Lower leg skin (tissue), 4 donors: ENCODE measurements around the gene PRKCE. TPM values are rescaled to one million over a fixed set of nuclear protein-coding genes. Genes with fewer than 3 reads are reported as not detected.

Experiments
- DNase-seq, 2 donors: peaks; one replicate each; pipeline ENCODE4 v3.0.0-alpha.2; 2019; ENCODE audit warnings: low spot score in 2 of 2
- H3K4me3 ChIP-seq: fragments of 200-600 bp; sonication (generic); 2 replicates; pipeline ENCODE4 v1.5.1; 2017; ENCODE audit warnings: mild to moderate bottlenecking, low read depth; ENCODE audit not compliant: poor library complexity, severe bottlenecking
- CTCF ChIP-seq, 3 donors: fragments of 450-650 bp; IDR thresholded peaks; one replicate each; pipeline ENCODE4 v1.5.1; 2016; ENCODE audit warnings: antibody characterized with exemption in 3 of 3, mild to moderate bottlenecking in 3 of 3, moderate library complexity in 2 of 3
- POLR2A ChIP-seq, 2 donors: fragments of 450-650 bp; IDR thresholded peaks; one replicate each; pipeline ENCODE4 v1.6.1; 2016 to 2017; ENCODE audit warnings: antibody characterized with exemption in 2 of 2, mild to moderate bottlenecking in 1 of 2, moderate library complexity in 1 of 2
- WGBS, 2 donors: methylation state at CpG; one replicate each; pipeline ENCODE4 v1.1.5; 2018; 5-methylcytosine and 5-hydroxymethylcytosine counted together
- intact Hi-C: fragments of 100-400 bp; cut with DNase I; formaldehyde crosslinking; loops from one replicate; pipeline ENCODE4 v1.15.0; 2023; ENCODE audit warnings: low total_unique reads
- total RNA-seq, 4 donors: library from RNA; depleted of rRNA; stranded (reverse); fragments of >200 nt; gene quantifications; one replicate each; pipeline ENCODE4 v1.1.0, GENCODE V29; 2016

Gene PRKCE
- total RNA-seq, 4 donors from 2014 or later: 3.5 to 10.3 (median 6.1) TPM

GRCh38 chr2:45818591-45818990 is 167.1 kb downstream of the PRKCE start:
- intact Hi-C loops: no loop called here
- H3K4me3 ChIP-seq: no peak overlapping the region
- no peak for DNase-seq
- TF ChIP-seq CTCF (IDR thresholded peaks at IDR 0.05) (no peak), POLR2A (IDR thresholded peaks at IDR 0.05) (no peak)
- WGBS, 2 donors: 56 to 88% methylated on average over 5 of the region's 5 CpGs

GRCh38 chr2:45820048-45820447 is 168.6 kb downstream of the PRKCE start:
- TF ChIP-seq POLR2A (IDR thresholded peaks at IDR 0.05): no peak
- TF ChIP-seq CTCF (IDR thresholded peaks at IDR 0.05): no peak
- intact Hi-C loops: no loop called here
- no peak overlapping the region for H3K4me3 ChIP-seq
- 80 to 81% methylated on average over 7 of the region's 7 CpGs for WGBS, 2 donors
- peak in 1 of 2 donors; percentile 63 for DNase-seq

DNA sequence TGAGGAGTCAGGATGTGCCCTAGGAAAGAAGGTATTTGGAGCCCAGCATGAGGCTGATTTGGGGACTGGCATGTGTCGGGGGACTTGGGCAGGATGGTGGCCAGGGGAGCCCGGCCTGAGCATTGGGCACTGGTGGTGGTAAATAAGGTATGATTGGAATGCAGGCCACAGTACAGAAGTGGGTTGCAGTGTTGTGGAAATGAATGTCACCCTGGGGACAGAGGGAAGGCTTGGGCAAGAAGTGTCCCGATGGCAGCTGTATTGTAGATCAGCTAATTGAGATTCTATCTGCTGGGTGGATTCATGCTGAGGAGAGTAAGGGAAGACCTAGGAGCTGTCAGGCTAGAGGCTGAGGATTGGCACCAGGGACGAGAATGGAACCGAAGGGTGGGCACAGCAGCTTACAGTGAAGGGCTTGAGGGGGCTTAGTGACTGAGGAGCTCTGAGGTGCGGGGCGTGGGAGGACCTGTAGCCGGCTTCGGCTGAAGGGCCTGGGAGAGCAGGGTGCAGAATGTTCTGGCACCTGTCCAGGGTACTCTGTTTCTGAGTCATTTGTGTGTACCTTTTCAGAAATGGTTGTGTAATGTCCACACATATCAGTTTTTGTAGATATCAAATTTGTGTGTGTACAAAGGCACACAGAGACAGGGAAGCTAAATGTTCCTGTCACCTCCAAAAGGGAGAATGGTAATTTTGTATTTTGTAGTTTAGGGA is 170.2 kb downstream of the PRKCE start:
- WGBS, 2 donors: 74 to 78% methylated on average over 9 of the region's 9 CpGs
- intact Hi-C loops: no loop called here
- no peak overlapping the region for H3K4me3 ChIP-seq
- no peak for TF ChIP-seq POLR2A (IDR thresholded peaks at IDR 0.05)
- no peak for TF ChIP-seq CTCF (IDR thresholded peaks at IDR 0.05)
- peak; percentile 31 to 85 for DNase-seq

DNA sequence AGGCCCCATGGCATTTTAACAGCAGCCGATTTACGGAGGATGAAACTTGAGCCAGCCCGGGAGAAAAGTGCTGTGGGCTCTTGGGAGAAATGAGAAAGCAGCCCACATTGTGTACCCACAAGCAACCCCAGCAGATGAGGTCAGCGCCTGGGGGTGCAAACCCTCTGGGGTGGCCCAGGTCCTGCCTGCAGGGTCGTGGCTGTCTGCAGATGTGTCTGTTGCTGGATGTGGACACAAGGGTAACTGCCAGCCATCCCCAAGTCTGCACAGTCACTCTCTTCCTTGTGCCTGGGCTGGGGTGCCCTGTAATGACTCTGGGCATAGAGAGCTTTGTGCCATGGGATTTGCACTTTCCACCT is 170.8 kb downstream of the PRKCE start:
- intact Hi-C loops: no loop called here
- TF ChIP-seq POLR2A (IDR thresholded peaks at IDR 0.05) (no peak), CTCF (IDR thresholded peaks at IDR 0.05) (no peak)
- peak in 1 of 2 donors; percentile 71 for DNase-seq
- no peak overlapping the region for H3K4me3 ChIP-seq
- WGBS, 2 donors: 74 to 77% methylated on average over 5 of the region's 5 CpGs

DNA sequence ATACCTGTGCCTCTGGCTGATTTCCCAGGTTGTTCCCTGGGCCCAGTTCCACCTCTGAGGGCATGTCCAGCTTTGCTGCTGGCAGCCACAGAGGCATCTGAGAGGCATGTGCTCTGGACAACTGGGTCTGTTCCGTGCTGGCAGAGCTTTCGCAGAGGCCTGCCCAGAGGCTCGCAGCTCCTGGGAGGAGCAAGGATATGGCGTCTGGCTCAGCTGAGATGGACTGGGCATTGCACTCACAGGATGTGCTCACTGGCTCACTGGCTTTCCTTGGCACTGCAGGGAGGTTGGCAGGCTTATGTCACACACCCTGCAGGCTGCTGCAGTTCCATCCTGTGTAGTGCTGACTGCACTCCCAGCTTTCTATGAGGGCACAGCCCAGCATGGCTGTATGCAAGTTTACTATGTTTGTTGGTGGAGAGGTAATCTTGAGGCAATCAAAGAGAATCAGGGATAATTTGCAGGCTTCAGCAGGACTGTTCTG is 172.3 kb downstream of the PRKCE start:
- 4 to 44% methylated on average over 4 of the region's 4 CpGs for WGBS, 2 donors
- DNase-seq: peak; percentile 45 to 90
- H3K4me3 ChIP-seq: no peak overlapping the region
- intact Hi-C loops: no loop called here
- TF ChIP-seq POLR2A (IDR thresholded peaks at IDR 0.05): no peak
- no peak for TF ChIP-seq CTCF (IDR thresholded peaks at IDR 0.05)
